Subcutaneous adipose tissue (tissue), 4 donors: ENCODE data around the gene SIN3B. TPM values are rescaled to one million over a fixed set of nuclear protein-coding genes. Genes with fewer than 3 reads are reported as not detected.

Experiments used
- small RNA-seq: library from RNA; depleted of rRNA; stranded (forward); fragments of <200 nt; gene quantifications from one replicate; pipeline ENCODE3, GENCODE V24; 2016
- total RNA-seq, 4 donors: library from RNA; depleted of rRNA; stranded (reverse); fragments of >200 nt; gene quantifications; one replicate each; pipeline ENCODE4 v1.1.0, GENCODE V29; 2016
- TF ChIP-seq, protein P1 (sequence below): fragments of 450-650 bp; IDR thresholded peaks from one replicate; pipeline ENCODE4 v1.5.1; 2016; ENCODE audit warnings: low read depth, mild to moderate bottlenecking, control low read depth, antibody characterized with exemption, moderate library complexity

Gene SIN3B
- total RNA-seq, 4 donors from 2014 or later = 44.4 to 94.0 (median 50.5) TPM

DNA sequence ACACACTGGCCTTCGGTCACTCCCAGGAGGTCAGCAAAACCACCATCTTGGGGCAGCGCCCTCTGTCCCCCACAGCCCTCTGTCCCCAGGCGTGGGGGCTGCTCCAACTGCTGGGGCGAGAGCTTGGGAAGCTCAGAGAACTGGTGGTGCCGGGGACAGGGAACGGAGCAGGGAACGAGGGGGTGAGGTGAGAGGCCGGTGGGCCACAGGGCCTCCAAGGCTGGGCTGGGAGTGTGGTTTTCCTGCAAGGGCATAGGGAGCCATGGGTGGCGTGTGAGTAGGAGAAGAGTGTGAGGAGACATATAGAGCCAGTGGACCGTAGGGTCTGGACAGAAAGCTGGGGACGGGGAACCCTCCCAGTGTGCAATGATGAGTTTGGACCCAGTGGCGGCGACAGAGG is 93.8 kb downstream of the SIN3B start:
- TF ChIP-seq, protein P1, sequence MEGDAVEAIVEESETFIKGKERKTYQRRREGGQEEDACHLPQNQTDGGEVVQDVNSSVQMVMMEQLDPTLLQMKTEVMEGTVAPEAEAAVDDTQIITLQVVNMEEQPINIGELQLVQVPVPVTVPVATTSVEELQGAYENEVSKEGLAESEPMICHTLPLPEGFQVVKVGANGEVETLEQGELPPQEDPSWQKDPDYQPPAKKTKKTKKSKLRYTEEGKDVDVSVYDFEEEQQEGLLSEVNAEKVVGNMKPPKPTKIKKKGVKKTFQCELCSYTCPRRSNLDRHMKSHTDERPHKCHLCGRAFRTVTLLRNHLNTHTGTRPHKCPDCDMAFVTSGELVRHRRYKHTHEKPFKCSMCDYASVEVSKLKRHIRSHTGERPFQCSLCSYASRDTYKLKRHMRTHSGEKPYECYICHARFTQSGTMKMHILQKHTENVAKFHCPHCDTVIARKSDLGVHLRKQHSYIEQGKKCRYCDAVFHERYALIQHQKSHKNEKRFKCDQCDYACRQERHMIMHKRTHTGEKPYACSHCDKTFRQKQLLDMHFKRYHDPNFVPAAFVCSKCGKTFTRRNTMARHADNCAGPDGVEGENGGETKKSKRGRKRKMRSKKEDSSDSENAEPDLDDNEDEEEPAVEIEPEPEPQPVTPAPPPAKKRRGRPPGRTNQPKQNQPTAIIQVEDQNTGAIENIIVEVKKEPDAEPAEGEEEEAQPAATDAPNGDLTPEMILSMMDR = no peak

DNA sequence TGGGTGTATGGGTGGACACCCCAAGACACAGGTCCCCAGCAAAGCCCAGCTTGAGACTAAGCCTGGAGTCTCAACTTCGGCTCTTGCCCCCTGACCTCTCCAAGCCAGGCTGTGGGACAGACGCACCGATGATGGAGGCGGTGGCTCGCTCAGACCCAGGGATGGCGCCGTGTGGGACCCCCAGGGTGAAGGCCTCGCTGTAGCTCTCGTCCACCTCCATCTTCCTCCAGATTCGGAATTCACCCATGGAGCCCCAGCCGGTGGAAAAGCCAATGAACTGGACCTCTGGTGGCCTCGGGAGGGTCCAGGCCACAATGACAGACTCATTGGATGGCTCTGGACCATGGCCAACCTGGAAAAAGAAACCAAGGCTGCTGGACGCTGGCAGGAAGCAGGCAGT is 98.7 kb downstream of the SIN3B start:
- TF ChIP-seq, protein P1 = no peak

DNA sequence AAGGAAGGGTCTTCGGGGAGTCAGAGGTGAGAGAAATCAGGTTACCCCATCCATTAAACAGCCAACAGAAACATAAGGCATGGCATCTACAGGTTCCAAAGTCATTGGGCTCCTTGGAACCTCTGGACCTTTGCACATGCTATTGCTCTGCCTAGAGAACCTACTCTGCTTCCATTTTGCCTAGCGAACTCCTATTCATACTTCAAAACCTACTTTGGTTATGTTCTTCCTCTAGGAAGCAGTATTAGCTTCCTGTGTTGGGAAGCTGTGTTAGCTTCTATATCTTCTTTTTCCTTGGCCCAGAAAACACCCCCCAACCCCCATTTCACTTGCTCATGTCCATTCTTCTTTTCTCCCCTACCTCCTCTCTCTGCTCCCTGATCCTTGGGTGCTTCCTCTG is 99.2 kb downstream of the SIN3B start:
- TF ChIP-seq, protein P1 = no peak

DNA sequence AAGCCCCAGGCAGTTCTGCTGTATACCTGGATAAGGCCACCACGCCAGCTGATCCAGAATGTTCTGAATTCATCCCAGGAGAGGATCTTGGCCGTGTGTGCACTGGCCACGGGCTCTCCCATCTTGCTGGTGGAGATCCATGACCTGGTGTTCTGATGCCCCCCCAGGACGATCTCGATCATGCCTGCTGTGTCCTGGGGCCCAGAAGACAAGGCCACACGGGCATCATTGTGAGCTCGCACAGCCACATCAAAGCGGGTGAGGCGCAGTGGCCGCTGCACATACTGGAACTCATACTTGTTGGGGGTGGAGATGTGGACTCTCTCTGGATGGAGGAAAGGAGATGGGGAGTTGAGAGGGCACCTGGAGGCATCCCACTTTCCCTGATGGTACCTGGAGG is 99.7 kb downstream of the SIN3B start:
- TF ChIP-seq, protein P1 = no peak

Small RNA genes lying within 50 kb of the gene (small RNA-seq; reads per million reads assigned to genes)
- gene AC008737.3 = not detected
- gene RN7SL823P = not detected
- gene RN7SL835P = not detected

Other genes with a start within 250 kb of the SIN3B start
- gene MED26, start 201.2 kb upstream of the SIN3B start, total RNA-seq = 1 to 10 TPM; 6.6 to 10.0 (median 8.2) TPM
- 100 to 1,000 TPM in 3 of 4 donors, 10 to 100 TPM in 1; 91.1 to 127 (median 113) TPM for gene SMIM7, start 169.3 kb upstream of the SIN3B start, total RNA-seq
- gene TMEM38A, start 168.3 kb upstream of the SIN3B start, total RNA-seq = 1 to 10 TPM; 1.8 to 6.0 (median 2.2) TPM
- gene NWD1, start 109.6 kb upstream of the SIN3B start, total RNA-seq = under 1 TPM in 1 of 4 donors, not detected in 3; under 0.01 TPM
- 10 to 100 TPM in 2 of 4 donors, 1 to 10 TPM in 2; 2.5 to 24.1 (median 10.6) TPM for gene F2RL3, start 59.6 kb downstream of the SIN3B start, total RNA-seq
- gene CPAMD8, start 197.4 kb downstream of the SIN3B start, total RNA-seq = 10 to 100 TPM in 2 of 4 donors, 1 to 10 TPM in 2; 3.7 to 75.5 (median 22.0) TPM
- gene HAUS8, start 246.1 kb downstream of the SIN3B start, total RNA-seq = 1 to 10 TPM; 3.3 to 6.5 (median 4.8) TPM
- gene MYO9B, start 246.4 kb downstream of the SIN3B start, total RNA-seq = 100 to 1,000 TPM in 1 of 4 donors, 10 to 100 TPM in 3; 72.0 to 158 (median 82.8) TPM